NCI-H1092 treated with DMSO at 0.1 percent for 48 hours (cell line): ENCODE results near the gene TMEM41B.
"Not testable (repeated sequence)": the region's sequence is repeated elsewhere in the genome, so short reads cannot be mapped to it uniquely, and the experiment has no call there.

Source experiments
- DNase-seq: peaks from one replicate; lab custom pipeline; 2025; lab: John Stamatoyannopoulos, UW

TMEM41B gene

DNA sequence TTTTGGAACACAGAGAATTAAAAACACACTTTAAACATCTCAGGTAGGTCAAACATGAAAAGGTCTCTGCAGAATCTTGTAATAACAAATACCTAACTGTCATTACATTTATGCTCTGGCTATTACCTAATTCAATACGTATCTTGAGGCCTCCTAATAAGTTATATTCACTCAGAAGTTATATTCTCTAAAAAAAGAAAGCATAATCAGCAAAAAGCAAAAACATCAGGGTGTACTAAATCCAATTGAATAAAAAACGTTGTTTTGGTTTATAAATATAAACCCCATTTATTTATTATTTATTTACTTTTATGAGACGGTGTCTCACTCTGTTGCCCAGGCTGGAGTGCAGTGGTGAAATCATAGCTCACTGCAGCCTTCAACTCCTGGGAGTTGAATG, 10.2 kb downstream of the TMEM41B start:
- no peak for DNase-seq

DNA sequence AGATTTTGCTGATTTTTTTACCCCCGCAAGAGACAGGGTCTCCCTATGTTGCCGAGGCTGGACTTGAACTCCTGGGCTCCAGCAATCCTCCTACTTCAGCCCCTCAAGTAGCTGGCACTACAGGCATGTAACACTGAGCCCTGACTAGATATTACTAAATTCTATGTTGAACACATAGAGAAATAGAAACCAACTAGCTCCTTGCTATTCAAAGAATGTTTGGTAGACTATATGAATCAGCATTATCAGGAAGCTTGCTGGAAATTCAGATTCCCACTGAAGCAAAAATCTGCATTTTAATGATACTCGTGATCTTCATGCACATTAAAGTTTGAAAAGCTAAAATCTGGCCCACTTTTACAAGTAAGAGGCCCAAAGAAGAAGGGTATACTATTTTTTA, 11.9 kb downstream of the TMEM41B start:
- no peak for DNase-seq

DNA sequence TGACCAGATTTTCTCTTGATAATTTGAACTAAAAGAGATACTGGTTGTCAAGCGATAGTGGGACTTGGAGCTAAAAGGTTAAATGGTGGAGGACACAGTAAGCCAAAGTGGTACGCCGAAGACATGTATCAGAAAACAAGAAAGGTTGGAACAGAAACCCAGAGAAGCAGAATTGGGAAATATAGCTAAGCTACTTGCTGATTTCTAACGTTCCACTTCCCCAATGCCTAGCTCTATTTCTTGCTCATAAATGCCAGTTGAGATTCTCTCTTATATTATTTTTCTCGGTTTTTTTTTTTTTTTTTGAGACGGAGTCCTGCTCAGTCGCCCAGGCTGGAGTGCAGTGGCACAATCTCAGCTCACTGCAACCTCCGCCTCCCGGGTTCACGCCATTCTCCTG, 12.7 kb downstream of the TMEM41B start:
- DNase-seq = no peak

DNA sequence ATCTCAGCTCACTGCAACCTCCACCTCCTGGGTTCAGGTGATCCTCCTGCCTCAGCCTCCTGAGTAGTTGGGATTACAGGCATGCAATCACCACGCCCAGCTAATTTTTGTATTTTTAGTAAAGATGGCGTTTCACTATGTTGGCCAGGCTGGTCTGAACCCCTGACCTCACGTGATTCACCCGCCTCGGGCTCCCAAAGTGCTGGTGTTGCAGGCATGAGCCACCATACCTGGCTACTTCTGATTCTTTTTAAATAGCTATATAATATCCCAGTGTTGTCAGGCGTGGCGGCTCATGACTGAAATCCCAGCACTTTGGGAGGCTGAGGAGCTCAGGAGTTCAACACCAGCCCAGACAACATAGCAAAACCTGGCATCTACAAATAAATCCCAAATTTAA, 20.7 kb downstream of the TMEM41B start:
- DNase-seq = no peak

DNA sequence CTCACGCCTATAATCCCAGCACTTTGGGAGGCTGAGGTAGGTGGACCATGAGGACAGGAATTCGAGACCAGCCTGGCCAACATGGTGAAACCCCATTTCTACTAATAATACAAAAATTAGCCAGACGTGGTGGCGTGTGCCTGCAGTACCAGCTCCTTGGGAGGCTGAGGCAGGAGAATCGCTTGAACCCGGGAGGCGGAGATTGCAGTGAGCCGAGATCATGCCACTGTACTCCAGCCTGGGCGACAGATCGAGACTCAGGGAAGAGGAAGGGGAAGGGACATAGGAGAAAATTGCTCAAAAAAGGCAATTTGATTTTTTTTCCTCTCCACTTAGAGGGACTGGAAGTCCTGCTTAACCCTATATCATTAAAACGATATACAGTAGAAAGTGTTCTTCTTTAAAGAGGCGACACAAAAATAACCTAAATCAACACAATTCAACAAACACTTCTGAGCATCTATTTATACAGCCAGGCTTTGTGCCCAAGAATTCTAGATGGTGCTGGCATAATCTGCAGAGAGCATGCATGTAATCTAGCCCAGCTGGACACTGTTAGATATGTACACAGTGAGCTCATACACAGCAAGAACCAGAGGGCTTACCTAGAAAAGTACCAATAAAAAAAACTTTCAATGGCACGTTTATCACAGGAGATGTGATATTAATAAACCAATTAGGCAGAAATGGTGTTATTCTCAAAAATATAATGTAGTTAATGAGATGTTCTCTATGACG, 28.4 kb downstream of the TMEM41B start:
- DNase-seq = no peak

DNA sequence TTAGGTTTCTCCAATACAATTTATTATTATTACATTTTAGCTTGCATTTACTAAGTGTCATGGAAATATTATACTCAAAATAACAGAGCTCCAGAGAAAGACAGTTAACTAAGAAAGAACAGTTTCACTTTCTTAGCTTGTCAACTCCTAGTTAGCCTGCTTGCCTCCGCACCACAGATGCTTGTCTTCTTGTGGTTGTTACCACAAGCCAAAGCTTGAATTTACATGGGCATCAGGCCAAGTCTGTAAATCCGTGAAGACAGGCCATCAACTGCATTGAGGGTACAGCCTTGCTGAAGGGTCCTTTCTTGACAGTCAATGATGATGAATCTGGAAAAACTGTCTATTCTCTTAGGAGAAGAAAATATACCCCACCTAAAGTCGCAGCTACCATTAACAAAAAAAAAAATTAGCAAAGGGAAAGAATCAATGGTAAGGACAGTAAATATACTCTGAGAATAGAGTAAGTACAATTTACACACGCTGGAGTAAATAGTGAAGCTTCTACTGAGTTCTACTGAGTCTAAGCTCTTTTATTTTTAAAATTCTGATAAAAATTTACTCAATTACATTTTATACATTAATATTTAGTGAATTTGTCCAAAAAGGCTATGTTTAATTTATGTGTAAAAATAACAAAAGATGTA, 33.6 kb downstream of the TMEM41B start:
- peak; percentile 27 for DNase-seq

DNA sequence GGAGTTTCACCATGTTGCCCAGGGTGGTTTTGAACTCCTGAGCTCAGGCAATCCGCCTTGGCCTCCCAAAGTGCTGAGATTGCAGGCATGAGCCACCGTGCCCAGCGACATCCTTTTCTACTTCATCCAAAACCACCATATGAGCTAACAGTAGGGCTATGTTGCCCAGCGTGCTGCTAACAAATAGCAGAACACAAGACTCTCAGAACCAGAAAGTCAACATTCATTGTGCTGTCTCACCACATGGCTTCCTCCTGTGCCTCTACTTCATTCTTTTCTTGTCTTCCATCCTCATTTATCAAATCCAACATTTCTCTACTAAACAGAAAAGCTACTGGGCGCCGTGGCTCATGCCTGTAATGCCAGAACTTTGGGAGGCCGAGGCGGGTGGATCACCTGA, 37.2 kb downstream of the TMEM41B start:
- DNase-seq = no peak

DNA sequence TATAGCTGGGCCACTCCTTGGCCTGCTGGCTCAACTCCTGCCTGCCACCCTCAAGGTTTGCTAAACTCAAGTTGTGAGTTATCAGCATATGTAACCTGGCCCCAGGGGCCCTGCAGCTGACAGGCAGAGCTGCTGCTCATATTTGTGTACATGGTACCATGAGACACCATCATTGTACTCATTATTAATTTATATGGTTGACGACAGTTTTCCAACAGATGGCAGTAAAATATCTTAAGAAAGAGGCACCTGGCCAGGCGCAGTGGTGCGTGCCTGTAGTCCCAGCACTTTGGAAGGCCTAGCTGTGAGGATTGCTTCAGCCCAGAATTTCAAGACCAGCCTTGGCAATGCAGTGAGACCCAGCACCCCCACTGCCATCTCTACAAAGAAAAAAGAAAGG, 37.8 kb downstream of the TMEM41B start:
- DNase-seq = no peak

DNA sequence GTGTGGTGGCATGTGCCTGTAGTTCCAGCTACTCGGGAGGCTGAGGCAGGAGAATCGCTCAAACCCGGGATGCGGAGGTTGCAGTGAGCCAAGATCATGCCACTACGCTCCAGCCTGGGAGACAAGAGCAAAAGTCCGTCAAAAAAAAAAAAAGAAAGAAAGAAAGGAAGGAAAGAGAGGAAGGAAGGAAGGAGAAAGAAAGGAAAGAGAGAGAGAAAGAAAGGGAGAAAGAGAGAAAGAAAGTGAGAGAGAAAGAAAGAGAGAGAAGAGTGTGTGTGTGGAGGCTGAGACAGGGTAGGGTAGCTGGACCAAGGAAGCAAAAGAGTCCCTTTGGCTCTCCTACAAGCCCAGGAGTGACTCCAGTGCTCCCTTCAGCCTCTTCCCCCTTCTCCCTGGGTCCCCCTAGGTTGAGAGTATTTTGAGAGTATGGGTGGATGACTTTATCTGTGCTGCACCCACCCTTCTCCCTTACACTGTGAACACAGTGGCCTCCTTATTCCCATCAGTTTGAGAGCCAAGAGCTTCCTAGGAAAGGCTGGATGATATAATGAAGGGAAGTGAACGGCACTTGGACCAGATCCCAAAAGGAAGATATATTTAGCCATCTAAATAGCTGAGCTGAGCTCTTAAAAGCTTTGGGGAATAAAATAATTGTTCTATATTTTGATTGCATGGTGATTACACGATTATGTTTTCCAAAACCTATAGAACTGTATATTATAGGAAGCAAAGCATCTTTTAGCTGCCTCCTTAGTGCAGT, 39.7 kb downstream of the TMEM41B start:
- DNase-seq = no peak

DNA sequence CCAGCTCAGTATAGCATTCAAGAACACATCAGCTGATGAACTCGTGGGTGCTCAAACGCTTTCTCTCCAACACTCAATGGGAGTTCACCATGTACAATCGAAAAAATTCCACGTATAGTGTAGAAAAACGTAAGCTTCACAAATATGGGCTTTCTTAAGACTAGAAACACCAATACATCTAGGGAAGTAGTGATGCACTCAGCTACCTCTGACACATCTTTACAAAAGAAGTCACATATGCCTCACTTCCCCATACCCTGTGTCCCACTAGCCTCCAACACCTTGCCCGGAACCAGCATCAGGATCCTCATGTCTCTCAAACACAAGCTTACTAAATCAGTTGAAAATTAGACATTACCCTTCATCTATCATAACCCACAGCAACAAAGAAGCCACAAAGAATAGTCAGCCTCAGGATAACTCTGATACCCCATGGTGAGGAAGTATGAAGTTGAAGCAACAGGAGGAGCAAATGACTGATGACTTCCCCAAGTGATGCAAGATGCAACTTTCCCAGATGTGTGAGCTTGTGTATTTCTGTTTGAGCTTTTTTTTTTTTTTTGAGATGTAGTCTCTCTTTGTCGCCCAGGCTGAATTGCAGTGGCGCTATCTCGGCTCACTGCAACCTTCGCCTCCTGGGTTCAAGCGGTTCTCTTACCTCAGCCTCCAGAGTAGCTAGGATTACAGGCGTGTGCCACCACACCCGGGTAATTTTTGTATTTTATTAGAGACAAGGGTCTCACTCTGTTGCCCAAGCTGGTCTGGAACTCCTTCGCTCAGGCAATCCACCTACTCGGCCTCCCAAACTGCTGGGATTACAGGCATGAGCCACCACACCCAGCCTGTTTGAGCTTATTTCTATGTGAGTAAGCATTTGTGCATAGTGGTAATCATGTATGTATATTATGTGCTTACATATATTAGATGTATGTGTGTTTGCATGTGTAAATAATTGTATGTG, 40.7 kb downstream of the TMEM41B start:
- DNase-seq = no peak

DNA sequence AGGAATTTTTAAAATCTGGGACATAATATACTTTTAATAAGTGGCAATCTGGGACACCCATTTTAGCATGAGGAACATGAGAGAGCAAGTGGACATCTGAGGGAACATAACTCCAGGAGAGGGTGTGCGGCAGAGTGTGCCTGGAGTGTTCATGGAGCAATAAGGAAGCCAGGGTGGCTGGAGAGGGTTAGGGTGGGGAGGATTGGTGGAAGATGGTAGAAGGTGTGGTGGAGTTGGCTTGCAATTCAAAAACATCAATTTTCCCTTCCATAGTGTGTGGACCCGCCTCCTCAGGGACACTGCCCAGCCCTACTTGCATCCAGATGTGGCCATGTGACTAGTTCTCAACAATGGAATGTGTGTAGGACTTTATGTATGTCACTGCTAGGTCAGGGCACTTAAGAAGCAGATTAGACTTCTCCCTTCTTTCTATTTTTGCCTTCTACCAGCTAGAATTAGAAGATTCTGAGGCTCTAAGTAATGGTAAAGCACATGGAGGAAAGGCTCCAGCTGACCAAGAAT, 44.8 kb downstream of the TMEM41B start:
- DNase-seq = no peak

DNA sequence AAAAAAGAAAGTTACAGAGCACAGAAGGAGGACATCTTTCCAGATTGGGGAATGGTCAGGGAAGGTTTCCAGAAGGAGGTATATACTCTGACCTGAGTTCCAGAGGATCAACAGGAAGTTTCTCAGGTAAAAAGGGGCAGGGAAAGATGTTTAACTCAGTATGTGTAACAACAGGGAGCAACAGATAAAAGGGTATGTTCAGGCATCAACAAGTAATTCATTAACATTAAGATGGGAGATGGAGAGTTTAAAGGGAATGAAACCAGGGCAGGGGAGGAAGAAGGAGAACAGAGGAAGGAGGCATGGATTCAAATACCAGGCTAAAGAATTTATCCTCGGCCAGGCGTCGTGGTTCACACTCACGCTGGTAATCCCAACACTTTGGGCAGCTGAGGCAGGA, 46.7 kb downstream of the TMEM41B start:
- DNase-seq = no peak

DNA sequence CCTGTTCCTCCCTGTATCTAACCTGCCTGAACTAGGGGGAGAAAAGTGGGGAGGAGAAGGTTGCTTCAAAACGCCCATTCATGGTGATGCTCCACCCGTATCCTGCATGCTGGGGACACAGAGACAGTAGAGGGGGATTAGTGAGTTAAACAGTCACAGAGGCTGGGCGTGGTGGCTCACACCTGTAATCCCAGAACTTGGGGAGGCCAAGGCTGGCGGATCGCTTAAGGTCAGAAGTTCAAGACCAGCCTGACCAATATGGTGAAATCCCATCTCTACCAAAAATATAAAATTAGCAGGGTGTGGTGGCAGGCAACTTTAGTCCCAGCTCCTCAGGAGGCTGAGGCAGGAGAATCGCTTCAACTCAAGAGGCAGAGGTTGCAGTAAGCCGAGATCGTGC, 47.5 kb downstream of the TMEM41B start:
- no peak for DNase-seq

DNA sequence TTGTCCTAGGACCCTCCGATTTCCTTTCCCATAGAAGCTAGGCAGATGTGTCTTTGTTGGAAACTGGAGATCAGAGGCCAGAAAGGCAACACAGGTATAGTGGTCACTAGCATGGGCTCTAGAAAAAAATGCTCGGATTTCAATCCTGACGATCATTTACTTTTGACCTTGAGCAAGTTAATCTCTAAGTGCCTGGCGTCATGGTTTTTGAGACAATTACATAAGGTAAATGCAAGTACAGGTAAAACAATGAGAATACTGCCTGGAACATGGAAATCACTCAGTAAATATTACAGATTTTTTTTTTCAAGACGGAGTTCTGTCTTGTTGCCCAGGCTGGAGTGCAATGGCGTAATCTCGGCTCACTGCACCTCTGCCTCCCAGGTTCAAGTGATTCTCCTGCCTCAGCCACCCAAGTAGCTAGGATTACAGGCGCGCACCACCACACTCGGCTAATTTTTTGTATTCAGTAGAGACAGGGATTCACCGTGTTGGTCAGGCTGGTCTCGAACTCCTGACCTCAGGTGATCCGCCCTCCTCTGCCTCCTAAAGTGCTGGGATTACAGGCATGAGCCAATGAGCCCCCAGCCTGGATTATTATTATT, 48.2 kb downstream of the TMEM41B start:
- DNase-seq = no peak

DNA sequence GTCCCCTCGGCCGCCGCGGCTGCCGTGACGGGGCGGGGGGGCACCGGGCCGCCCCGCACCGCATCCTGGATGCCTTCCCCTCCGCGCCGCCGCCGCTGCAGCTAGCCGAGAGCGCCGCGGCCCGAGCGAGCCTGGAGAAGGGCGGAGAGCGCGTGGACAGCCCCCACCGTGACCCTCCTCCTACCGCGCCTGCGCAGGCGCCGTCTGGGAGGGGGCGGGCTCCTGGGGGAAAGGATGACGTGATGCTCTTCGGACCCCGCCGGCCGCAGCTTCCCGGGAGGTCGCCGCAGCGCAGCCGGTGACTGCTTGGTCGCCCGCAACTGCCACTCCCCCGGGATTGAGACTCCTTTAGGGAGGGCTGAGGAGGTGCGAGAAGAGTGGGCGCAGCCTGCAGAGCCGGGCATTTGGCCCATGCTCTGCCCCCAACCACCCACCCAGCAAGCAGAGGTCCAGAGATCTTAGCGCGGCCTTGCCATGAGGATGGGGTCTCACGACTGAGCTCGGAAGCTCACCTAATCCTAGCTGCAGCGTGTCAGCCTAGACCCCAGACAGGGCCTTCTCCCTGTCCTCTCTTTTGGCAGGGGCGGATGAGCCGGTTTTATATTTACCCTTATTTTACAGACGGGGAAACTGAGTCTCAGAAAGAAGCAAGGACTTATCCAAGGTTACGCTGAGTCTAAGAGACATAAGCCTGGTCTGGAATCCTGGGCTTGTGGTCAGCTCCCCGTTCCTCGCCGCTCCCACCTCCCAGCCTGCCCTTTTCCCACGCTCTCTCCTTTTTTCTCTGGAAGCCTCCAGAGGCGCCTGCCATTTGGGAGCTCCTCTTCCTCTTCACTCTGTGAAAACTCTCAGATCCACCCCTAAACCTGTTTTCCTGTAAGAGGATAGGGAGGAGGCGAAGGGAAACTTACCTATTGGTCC, 48.9 kb downstream of the TMEM41B start, which contains the start of gene DENND5A:
Gene DENND5A (minus strand): TSS at position 140 of the 921 bp plus-strand sequence. CDS start 281 bp downstream, outside the sequence.
- peak; percentile 88 for DNase-seq

DNA sequence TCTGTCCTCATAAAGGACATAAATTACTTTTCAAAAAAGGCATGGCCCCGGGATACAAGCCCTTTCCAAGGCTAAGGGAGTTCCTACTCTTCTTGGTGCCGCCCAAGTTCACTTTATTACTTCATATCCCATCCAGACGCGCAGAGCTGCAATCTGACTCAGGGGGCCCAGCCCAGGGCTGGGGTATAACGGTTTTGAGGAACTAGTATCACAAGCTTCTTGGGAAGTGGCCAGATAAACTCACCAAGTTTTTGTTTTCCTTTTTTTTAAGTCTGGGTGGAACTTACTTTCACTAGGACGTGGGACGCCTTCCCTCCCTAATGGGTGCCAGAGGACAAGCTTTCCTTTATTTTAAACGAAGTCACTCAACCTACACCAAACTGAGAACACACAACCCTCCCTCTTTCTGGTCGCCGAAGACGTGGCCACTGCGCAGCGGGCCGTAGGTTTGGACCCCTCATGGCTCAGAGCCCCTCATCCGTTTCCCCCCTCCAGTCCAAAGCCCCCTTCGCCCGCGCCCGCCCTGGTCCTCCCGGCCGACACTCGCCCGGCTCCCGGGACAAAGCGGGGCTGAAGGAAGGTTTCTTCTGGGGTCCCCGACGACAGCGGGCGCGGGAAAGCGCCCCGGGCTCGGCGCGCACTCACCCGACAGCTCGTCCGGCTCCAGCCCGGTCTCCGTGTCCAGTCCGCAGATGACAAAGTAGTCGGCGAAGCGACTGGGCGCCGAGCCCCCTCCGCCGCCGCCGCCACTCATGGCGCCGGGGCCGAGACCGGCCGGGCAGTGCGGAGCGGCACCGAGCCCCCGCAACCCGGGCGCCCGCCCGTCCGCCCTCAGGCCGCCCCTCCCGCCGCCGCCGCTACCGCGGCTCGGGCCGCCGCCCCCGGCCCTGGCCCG, 49.8 kb downstream of the TMEM41B start:
- DNase-seq = peak; percentile 13

DNA sequence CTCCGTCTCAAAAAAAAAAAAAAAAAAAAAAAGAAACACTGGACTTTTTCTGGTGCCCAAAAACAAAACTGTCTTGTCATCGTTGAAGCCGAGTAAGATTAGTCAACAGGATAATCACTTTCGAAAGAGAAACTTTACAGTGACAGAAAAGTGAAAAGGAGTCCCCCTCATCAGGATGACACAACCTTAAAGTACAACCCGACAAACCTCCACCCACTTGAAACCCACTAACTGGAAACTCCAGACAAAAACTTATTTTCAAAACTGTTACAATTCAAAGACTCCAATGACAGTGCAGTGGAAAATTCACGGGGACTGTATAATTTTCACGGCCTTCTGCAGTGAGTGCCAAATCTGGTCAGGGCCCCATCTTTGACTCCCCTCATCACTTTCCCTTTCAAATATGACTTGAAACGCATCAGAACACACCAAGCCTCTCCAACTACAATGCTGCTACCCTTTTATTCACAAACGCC, 50.5 kb downstream of the TMEM41B start:
- DNase-seq = no peak

DNA sequence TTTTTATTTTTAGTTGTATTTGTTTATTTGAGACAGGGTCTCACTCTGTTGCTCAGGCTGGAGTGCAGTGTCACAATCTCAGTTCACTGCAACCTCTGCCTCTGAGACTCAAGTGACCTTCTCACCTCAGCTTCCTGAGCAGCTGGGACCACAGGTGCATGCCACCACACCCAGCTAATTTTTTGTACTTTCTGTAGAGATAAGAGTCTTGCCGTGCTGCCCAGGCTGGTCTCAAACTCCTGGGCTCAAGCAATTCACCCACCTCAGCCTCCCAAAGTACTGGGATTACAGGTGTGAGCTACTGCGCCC, 53.6 kb downstream of the TMEM41B start:
- DNase-seq = not testable (repeated sequence)
